SK-N-MC (cell line): ENCODE results near the gene MED13L.

Experiments used
- EZH2 ChIP-seq: fragments of 200-600 bp; sonication (generic); IDR thresholded peaks from one replicate; pipeline ENCODE4 v1.6.1; 2017; ENCODE audit warnings: antibody characterized with exemption
- FOXP2 ChIP-seq: optimal IDR thresholded peaks from 2 replicates; pipeline ENCODE3; 2011; ENCODE audit warnings: mild to moderate bottlenecking, moderate library complexity; ENCODE audit not compliant: insufficient read depth; ENCODE audit errors: extremely low read length, control extremely low read depth
- POLR2AphosphoS5 ChIP-seq: IDR thresholded peaks from 2 replicates; pipeline ENCODE4 v1.6.1; 2012; ENCODE audit warnings: mild to moderate bottlenecking, low read depth, low read length, borderline replicate concordance

GRCh38 chr12:116306506-116306905 is 29.0 kb upstream of the MED13L start:
- TF ChIP-seq POLR2AphosphoS5: no peak
- TF ChIP-seq EZH2: no peak
- no peak for TF ChIP-seq FOXP2
